Measurements from ENCODE around the gene DNAH10.

DNAH10 gene

GRCh38 chr12:123983822-123984485 lies 221.9 kb downstream of the DNAH10 start:
- peaks cover 12% of the 10 kb centered on the region for H3K36me3 Mint-ChIP-seq (ENCODE audit: insufficient read depth)
- ATAC-seq (replicated peaks; ENCODE audit: extremely low read depth, poor library complexity, severe bottlenecking) (peak; percentile 65), DNase-seq (ENCODE audit: low spot score in 2 of 2) (peak in 1 of 2 donors; percentile 26)
- peak overlapping the region; percentile 11 for H3K27ac Mint-ChIP-seq (ENCODE audit: low read depth)
- no peaks in the 10 kb centered on the region for H3K27me3 Mint-ChIP-seq
- H3K4me1 Mint-ChIP-seq = peaks cover 51% of the 10 kb centered on the region
- no peaks in the 10 kb centered on the region for H3K9me3 Mint-ChIP-seq
- H3K4me3 Mint-ChIP-seq = no peak overlapping the region

GRCh38 chr12:123984903-123985302 lies 222.8 kb downstream of the DNAH10 start:
- no peak overlapping the region for H3K4me3 Mint-ChIP-seq
- peaks cover 14% of the 10 kb centered on the region for H3K36me3 Mint-ChIP-seq (ENCODE audit: insufficient read depth)
- no peaks in the 10 kb centered on the region for H3K9me3 Mint-ChIP-seq
- peak overlapping the region; percentile 11 for H3K27ac Mint-ChIP-seq (ENCODE audit: low read depth)
- ATAC-seq (replicated peaks; ENCODE audit: extremely low read depth, poor library complexity, severe bottlenecking) = no peak
- DNase-seq (ENCODE audit: low spot score in 2 of 2) = no peak
- H3K4me1 Mint-ChIP-seq = peaks cover 58% of the 10 kb centered on the region
- H3K27me3 Mint-ChIP-seq = no peaks in the 10 kb centered on the region

Measured in central memory CD8-positive, alpha-beta T cell (primary cell).